Natural killer cell (primary cell): ENCODE measurements around the gene FBXO44. TPM values are rescaled to one million over a fixed set of nuclear protein-coding genes. Genes with fewer than 3 reads are reported as not detected.

Experiments used
- ATAC-seq, 3 donors: fragments of 150-1000 bp in 2 of 3; fragments of 200-7000 bp in 1 of 3; cut with Tn5 transposase; 1 replicate in 1 of 3; 2 replicates in 2 of 3; pipeline ENCODE4 v1.10.0; 2021; ENCODE audit warnings: mild to moderate bottlenecking in 2 of 3, moderate library complexity in 2 of 3
- DNase-seq, 2 donors: peaks; one replicate each; pipeline versions ENCODE4 v3.0.0 to v3.0.0-alpha.2; 2013 to 2021; ENCODE audit warnings: mixed read lengths in 1 of 2
- H3K27ac ChIP-seq: one replicate; pipeline ENCODE4 v1.5.1; 2013; ENCODE audit warnings: mild to moderate bottlenecking, low read length
- H3K27me3 ChIP-seq: one replicate; pipeline ENCODE4 v1.6.1; 2013; ENCODE audit warnings: low read length; ENCODE audit not compliant: control insufficient read depth, insufficient read depth
- H3K36me3 ChIP-seq: one replicate; pipeline ENCODE4 v1.6.1; 2013; ENCODE audit warnings: low read length; ENCODE audit not compliant: control insufficient read depth, insufficient read depth
- H3K4me1 ChIP-seq: one replicate; pipeline ENCODE4 v1.6.1; 2013; ENCODE audit warnings: low read length; ENCODE audit not compliant: control insufficient read depth, insufficient read depth
- H3K4me3 ChIP-seq: one replicate; pipeline ENCODE4 v1.5.1; 2013; ENCODE audit warnings: low read length
- H3K9me3 ChIP-seq: one replicate; pipeline ENCODE4 v1.6.1; 2013; ENCODE audit warnings: low read length; ENCODE audit not compliant: control insufficient read depth, insufficient read depth
- H3K27ac Mint-ChIP-seq, 2 donors: one replicate each; pipeline ENCODE4 v1.8.0; 2022; ENCODE audit warnings: mild to moderate bottlenecking in 2 of 2, mixed read lengths in 2 of 2, moderate library complexity in 1 of 2
- H3K27me3 Mint-ChIP-seq, 2 donors: one replicate each; pipeline ENCODE4 v1.8.0; 2022; ENCODE audit warnings: low read depth in 2 of 2, mixed read lengths in 2 of 2
- H3K36me3 Mint-ChIP-seq: one replicate; pipeline ENCODE4 v1.8.0; 2022; ENCODE audit warnings: mixed read lengths
- H3K4me1 Mint-ChIP-seq, 2 donors: one replicate each; pipeline ENCODE4 v1.8.0; 2022; ENCODE audit warnings: mixed read lengths in 2 of 2
- H3K4me3 Mint-ChIP-seq: one replicate; pipeline ENCODE4 v1.8.0; 2022; ENCODE audit warnings: mild to moderate bottlenecking, moderate library complexity, mixed read lengths
- H3K9me3 Mint-ChIP-seq, 2 donors: one replicate each; pipeline ENCODE4 v1.8.0; 2022; ENCODE audit warnings: mixed read lengths in 2 of 2
- WGBS: methylation state at CpG from one replicate; pipeline ENCODE4 v1.1.7; 2013; ENCODE audit warnings: missing lambda C conversion rate; ENCODE audit not compliant: insufficient coverage; 5-methylcytosine and 5-hydroxymethylcytosine counted together
- intact Hi-C: fragments of 100-400 bp; cut with micrococcal nuclease; formaldehyde crosslinking; loops from one replicate; pipeline ENCODE4 v1.14.2; 2022
- total RNA-seq, 4 donors: library from RNA; stranded (reverse); fragments of 120-200 nt in 1 of 4; gene quantifications; one replicate each; pipeline versions ENCODE4 v1.2.3 to v1.2.4, GENCODE V29; 2013 to 2022
- TF ChIP-seq, protein P1 (sequence below): fragments of 200-600 bp; IDR thresholded peaks from one replicate; pipeline ENCODE4 v1.8.0; 2022; ENCODE audit warnings: antibody characterized with exemption

The FBXO44 gene
- total RNA-seq, 3 donors from 2014 or later (not counting 1 experiment from before 2014, with no cell fraction given), result 57.6 to 79.1 (median 69.8) TPM

DNA sequence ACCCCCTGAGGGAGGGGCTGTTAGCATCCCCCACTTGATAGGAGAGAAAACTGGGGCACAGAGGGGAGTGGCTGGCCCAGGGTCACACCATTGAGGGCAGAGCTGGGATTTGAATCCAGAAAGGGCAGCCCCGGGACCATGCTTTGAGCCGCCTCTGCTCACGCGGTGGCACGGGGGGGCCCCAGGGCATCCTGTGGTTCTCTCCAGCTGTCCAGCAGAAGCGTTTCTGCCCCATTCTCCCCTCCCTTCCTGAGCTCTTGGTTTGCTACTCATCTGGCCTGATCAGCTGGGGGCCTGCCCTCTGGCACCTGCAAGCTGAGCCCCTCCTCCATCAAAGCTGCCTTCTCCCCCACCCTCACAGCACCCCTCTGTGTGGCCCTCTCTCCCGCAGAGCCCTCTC, 37.9 kb upstream of the FBXO44 start:
- H3K4me1 ChIP-seq, result no peaks in the 10 kb centered on the region
- H3K9me3 Mint-ChIP-seq, result no peaks in the 10 kb centered on the region
- H3K4me3 Mint-ChIP-seq, result no peak overlapping the region
- no peak overlapping the region for H3K4me3 ChIP-seq
- H3K36me3 ChIP-seq, result no peaks in the 10 kb centered on the region
- no peak overlapping the region for H3K27ac ChIP-seq
- no peaks in the 10 kb centered on the region for H3K9me3 ChIP-seq
- WGBS, result 66% methylated on average over 7 of the region's 7 CpGs
- DNase-seq (no peak), ATAC-seq (no peak)
- no peaks in the 10 kb centered on the region for H3K27me3 ChIP-seq
- no peak overlapping the region for H3K27ac Mint-ChIP-seq
- TF ChIP-seq, protein P1, sequence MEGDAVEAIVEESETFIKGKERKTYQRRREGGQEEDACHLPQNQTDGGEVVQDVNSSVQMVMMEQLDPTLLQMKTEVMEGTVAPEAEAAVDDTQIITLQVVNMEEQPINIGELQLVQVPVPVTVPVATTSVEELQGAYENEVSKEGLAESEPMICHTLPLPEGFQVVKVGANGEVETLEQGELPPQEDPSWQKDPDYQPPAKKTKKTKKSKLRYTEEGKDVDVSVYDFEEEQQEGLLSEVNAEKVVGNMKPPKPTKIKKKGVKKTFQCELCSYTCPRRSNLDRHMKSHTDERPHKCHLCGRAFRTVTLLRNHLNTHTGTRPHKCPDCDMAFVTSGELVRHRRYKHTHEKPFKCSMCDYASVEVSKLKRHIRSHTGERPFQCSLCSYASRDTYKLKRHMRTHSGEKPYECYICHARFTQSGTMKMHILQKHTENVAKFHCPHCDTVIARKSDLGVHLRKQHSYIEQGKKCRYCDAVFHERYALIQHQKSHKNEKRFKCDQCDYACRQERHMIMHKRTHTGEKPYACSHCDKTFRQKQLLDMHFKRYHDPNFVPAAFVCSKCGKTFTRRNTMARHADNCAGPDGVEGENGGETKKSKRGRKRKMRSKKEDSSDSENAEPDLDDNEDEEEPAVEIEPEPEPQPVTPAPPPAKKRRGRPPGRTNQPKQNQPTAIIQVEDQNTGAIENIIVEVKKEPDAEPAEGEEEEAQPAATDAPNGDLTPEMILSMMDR, result no peak
- no peaks in the 10 kb centered on the region for H3K36me3 Mint-ChIP-seq
- peaks cover 11 to 12% of the 10 kb centered on the region in 2 donors for H3K27me3 Mint-ChIP-seq
- intact Hi-C loops, result no loop called here
- H3K4me1 Mint-ChIP-seq, result no peaks in the 10 kb centered on the region

DNA sequence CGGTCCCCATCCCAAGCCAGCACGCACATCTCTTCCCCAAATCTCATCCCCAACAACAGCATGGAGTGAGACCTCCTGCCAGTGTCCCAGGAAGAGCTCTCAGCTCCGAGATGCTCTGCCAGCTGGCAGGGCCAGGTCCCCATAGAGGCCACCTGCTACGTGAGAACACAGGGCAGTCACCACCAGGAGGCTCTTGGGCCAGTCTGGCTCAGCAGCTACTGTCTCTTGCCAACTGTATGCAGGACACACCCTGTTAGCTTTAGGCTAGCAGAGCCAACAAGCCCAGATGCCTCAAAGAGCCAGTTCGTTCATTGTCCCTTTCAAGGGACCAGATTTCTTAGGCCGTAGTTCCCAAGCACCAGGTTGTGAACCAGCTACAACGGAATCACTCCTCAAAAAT, 37.4 kb upstream of the FBXO44 start:
- no peak overlapping the region for H3K4me3 ChIP-seq
- Mint-ChIP-seq H3K36me3 (no peaks in the 10 kb centered on the region), H3K27ac (no peak overlapping the region), H3K4me1 (no peaks in the 10 kb centered on the region), H3K27me3 (peaks cover 12 to 16% of the 10 kb centered on the region in 2 donors), H3K4me3 (no peak overlapping the region), H3K9me3 (no peaks in the 10 kb centered on the region)
- H3K27ac ChIP-seq, result no peak overlapping the region
- no peaks in the 10 kb centered on the region for H3K9me3 ChIP-seq
- TF ChIP-seq, protein P1, result no peak
- H3K27me3 ChIP-seq, result no peaks in the 10 kb centered on the region
- 76% methylated on average over 7 of the region's 7 CpGs for WGBS
- ATAC-seq (no peak), DNase-seq (no peak)
- intact Hi-C loops, result no loop called here
- H3K36me3 ChIP-seq, result no peaks in the 10 kb centered on the region
- no peaks in the 10 kb centered on the region for H3K4me1 ChIP-seq

DNA sequence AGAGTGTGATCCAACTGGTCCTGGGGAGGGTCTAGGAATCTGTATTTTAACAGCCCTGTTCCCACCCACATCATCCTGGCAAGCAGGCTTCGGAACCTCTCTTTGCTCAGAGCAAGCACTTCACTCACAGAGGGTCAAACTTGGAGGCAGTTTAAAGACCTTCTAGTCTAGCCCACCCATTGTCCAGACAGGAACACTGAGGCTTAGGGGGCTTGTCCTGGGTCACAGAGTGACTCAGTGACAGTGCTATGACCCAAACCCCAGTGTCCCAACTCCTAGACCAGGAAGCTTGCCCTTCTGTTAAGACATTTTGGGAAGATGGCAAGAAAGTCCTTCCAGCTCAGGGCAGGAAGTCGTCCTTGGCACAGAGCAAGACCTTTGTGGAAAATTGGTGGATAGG, 36.9 kb upstream of the FBXO44 start:
- Mint-ChIP-seq H3K27ac (no peak overlapping the region), H3K4me1 (no peaks in the 10 kb centered on the region), H3K36me3 (no peaks in the 10 kb centered on the region), H3K27me3 (peaks cover 12 to 16% of the 10 kb centered on the region in 2 donors), H3K4me3 (no peak overlapping the region), H3K9me3 (no peaks in the 10 kb centered on the region)
- ATAC-seq, result no peak
- DNase-seq, result no peak
- no peaks in the 10 kb centered on the region for H3K4me1 ChIP-seq
- H3K27ac ChIP-seq, result no peak overlapping the region
- 83% methylated on average over 2 of the region's 2 CpGs for WGBS
- intact Hi-C loops, result no loop called here
- H3K4me3 ChIP-seq, result no peak overlapping the region
- H3K27me3 ChIP-seq, result no peaks in the 10 kb centered on the region
- H3K36me3 ChIP-seq, result no peaks in the 10 kb centered on the region
- TF ChIP-seq, protein P1, result no peak
- H3K9me3 ChIP-seq, result no peaks in the 10 kb centered on the region

DNA sequence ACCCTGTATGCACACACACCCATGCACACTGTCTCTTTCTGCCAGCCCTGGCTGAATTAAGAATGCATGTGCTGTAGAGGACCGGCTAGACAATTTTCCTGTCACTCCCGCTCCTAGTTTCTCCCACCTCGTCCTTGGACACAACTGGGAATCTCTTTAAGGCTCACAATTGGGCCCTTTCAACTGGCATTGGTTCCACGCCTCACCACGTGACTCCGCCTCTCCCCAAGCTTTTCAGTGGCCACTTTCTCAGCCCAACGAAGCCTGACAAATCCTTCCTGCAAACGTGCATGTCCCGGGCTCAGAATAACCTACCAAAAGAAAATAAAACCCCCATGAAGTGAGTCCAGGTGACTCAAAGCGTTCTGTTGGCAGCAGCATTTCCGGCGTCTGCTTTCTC, 34.3 kb upstream of the FBXO44 start:
- Mint-ChIP-seq H3K27ac (no peak overlapping the region), H3K36me3 (no peaks in the 10 kb centered on the region), H3K4me1 (no peaks in the 10 kb centered on the region), H3K4me3 (no peak overlapping the region), H3K9me3 (no peaks in the 10 kb centered on the region), H3K27me3 (peaks cover 12 to 19% of the 10 kb centered on the region in 2 donors)
- H3K4me1 ChIP-seq, result no peaks in the 10 kb centered on the region
- H3K36me3 ChIP-seq, result no peaks in the 10 kb centered on the region
- DNase-seq (no peak), ATAC-seq (no peak)
- TF ChIP-seq, protein P1, result no peak
- H3K9me3 ChIP-seq, result no peaks in the 10 kb centered on the region
- H3K27ac ChIP-seq, result no peak overlapping the region
- intact Hi-C loops, result no loop called here
- WGBS, result 61% methylated on average over 12 of the region's 12 CpGs
- no peaks in the 10 kb centered on the region for H3K27me3 ChIP-seq
- no peak overlapping the region for H3K4me3 ChIP-seq
